ENCODE data around the gene SLC25A24. TPM values are rescaled to one million over a fixed set of nuclear protein-coding genes. Genes with fewer than 3 reads are reported as not detected.

SLC25A24 gene
- total RNA-seq, 6 experiments from 2014 or later: 1.1 to 3.9 (median 2.5) TPM

- no peak for TF ChIP-seq CTCF (IDR thresholded peaks at IDR 0.05)
- H3K9me3 ChIP-seq: no peaks in the 10 kb centered on the region
- no peak for ATAC-seq
- peaks cover 0 to 2% (median 0%) of the 10 kb centered on the region in 4 donors for H3K36me3 ChIP-seq
- intact Hi-C loops (cut with DNase I): no loop called here
- no peaks in the 10 kb centered on the region for H3K4me1 ChIP-seq
- H3K27me3 ChIP-seq: no peaks in the 10 kb centered on the region
- 76% methylated on average over 5 of the region's 7 CpGs for WGBS (ENCODE audit: insufficient coverage, low coverage, low lambda C conversion rate, missing lambda C conversion rate)
- no peak overlapping the region for H3K27ac ChIP-seq
- H3K4me3 ChIP-seq: no peak overlapping the region
- DNase-seq: no peak
These were observed 41.2 kb downstream of the SLC25A24 start for GRCh38 chr1:108158893-108159453.

DNA sequence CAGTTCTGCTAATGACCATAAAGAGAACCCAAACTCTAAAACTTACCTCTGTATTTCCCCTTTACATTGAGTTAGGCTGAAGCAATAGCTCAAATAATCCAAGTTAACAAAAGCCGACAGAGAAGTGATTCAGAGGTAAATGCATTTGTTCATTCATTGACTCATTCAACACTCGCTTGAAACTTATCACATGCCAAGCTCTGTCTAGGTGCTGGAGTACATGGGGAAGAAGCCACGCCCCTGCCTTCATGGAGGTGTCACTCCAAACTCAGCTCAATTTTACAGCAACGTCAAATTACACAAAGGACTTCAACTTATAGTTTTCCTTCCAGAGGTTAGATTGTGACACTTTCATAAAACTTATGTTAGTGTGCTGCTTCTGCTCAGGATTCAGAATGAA lies 45.8 kb downstream of the SLC25A24 start:
- TF ChIP-seq CTCF (IDR thresholded peaks at IDR 0.05) (no peak), POLR2A (IDR thresholded peaks at IDR 0.05) (no peak)
- H3K4me3 ChIP-seq: no peak overlapping the region
- no peak overlapping the region for H3K27ac ChIP-seq
- no peak for ATAC-seq
- intact Hi-C loops (cut with DNase I): no loop called here
- peaks cover 0 to 2% (median 0%) of the 10 kb centered on the region in 4 donors for H3K36me3 ChIP-seq
- H3K9me3 ChIP-seq: no peaks in the 10 kb centered on the region
- 59% methylated on average over 4 of the region's 4 CpGs for WGBS (ENCODE audit: insufficient coverage, low coverage, low lambda C conversion rate, missing lambda C conversion rate)
- H3K4me1 ChIP-seq: no peaks in the 10 kb centered on the region
- no peak for DNase-seq
- H3K27me3 ChIP-seq: no peaks in the 10 kb centered on the region

GRCh38 chr1:108152782-108153222 lies 47.3 kb downstream of the SLC25A24 start:
- Histone ChIP-seq H3K27me3 (no peaks in the 10 kb centered on the region), H3K27ac (no peak overlapping the region), H3K4me3 (no peak overlapping the region), H3K4me1 (no peaks in the 10 kb centered on the region), H3K9me3 (no peaks in the 10 kb centered on the region), H3K36me3 (peaks cover 0 to 2% (median 0%) of the 10 kb centered on the region in 4 donors)
- intact Hi-C loops (cut with DNase I): no loop called here
- 62% methylated on average over 1 of the region's 1 CpG for WGBS (ENCODE audit: insufficient coverage, low coverage, low lambda C conversion rate, missing lambda C conversion rate)
- DNase-seq (no peak), ATAC-seq (peak; percentile 30 to 63 (median 48))
- TF ChIP-seq CTCF (IDR thresholded peaks at IDR 0.05) (no peak), POLR2A (IDR thresholded peaks at IDR 0.05) (no peak)

DNA sequence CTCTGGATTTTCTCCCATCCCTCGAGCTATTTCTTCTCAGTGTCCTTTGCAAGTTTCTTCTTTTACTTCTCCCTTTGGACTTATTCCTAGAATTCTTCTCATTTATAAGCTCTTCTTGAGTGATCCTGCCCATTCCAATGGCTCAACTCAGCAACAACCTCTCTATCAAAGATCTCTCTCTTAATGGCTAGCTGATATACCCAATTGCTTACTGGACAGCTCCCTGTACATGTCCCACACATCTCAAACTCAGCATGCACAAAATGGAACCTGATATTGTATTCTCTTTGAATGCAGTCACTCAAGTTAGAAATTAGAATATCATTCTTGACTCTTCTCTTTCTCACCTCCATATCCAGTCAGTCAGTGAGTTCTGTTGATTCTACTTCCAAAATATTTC lies 48.6 kb downstream of the SLC25A24 start:
- no peak for DNase-seq
- no peak overlapping the region for H3K27ac ChIP-seq
- H3K4me3 ChIP-seq: no peak overlapping the region
- no peaks in the 10 kb centered on the region for H3K4me1 ChIP-seq
- no peaks in the 10 kb centered on the region for H3K9me3 ChIP-seq
- no peak for TF ChIP-seq POLR2A (IDR thresholded peaks at IDR 0.05)
- no peak for TF ChIP-seq CTCF (IDR thresholded peaks at IDR 0.05)
- intact Hi-C loops (cut with DNase I): no loop called here
- peaks cover 0 to 2% (median 0%) of the 10 kb centered on the region in 4 donors for H3K36me3 ChIP-seq
- ATAC-seq: no peak
- 40% methylated on average over 1 of the region's 1 CpG for WGBS (ENCODE audit: insufficient coverage, low coverage, low lambda C conversion rate, missing lambda C conversion rate)
- no peaks in the 10 kb centered on the region for H3K27me3 ChIP-seq

Data from right lobe of liver (tissue), 6 donors.